GM18861 (cell line): Measurements from ENCODE around the gene MLXIP.

ENCODE experiments used
- ATAC-seq: cut with Tn5 transposase; IDR thresholded peaks from one replicate; pipeline ENCODE4 v1.9.1; 2021; ENCODE audit not compliant: unreplicated experiment

MLXIP gene

GRCh38 chr12:122141911-122142725, 63.6 kb downstream of the MLXIP start:
- no peak for ATAC-seq

GRCh38 chr12:122142857-122143256, 64.3 kb downstream of the MLXIP start:
- no peak for ATAC-seq

GRCh38 chr12:122144885-122145284, 66.3 kb downstream of the MLXIP start:
- ATAC-seq, result no peak

GRCh38 chr12:122145505-122146330, 67.2 kb downstream of the MLXIP start:
- no peak for ATAC-seq

- no peak for ATAC-seq
Measured at GRCh38 chr12:122147514-122148290, 69.1 kb downstream of the MLXIP start.

- ATAC-seq, result no peak
Measured at GRCh38 chr12:122148657-122149056, 70.1 kb downstream of the MLXIP start.

- ATAC-seq, result no peak
Measured at GRCh38 chr12:122150127-122150681, 71.6 kb downstream of the MLXIP start.

- ATAC-seq, result no peak
Measured at GRCh38 chr12:122152754-122153153, 74.2 kb downstream of the MLXIP start.

- ATAC-seq, result no peak
Measured at GRCh38 chr12:122155705-122156104, 77.1 kb downstream of the MLXIP start.

- ATAC-seq, result no peak
Measured at GRCh38 chr12:122158700-122159285, 80.2 kb downstream of the MLXIP start.

GRCh38 chr12:122159882-122160281, 81.3 kb downstream of the MLXIP start:
- ATAC-seq, result no peak

GRCh38 chr12:122160761-122161160, 82.2 kb downstream of the MLXIP start:
- no peak for ATAC-seq

GRCh38 chr12:122161682-122162081, 83.1 kb downstream of the MLXIP start:
- ATAC-seq, result no peak

- ATAC-seq, result no peak
Measured at GRCh38 chr12:122162976-122163375, 84.4 kb downstream of the MLXIP start.

GRCh38 chr12:122166422-122167349, 88.1 kb downstream of the MLXIP start:
- ATAC-seq, result no peak

- no peak for ATAC-seq
Measured at GRCh38 chr12:122167356-122167925, 88.9 kb downstream of the MLXIP start.

GRCh38 chr12:122168492-122168891, 89.9 kb downstream of the MLXIP start:
- no peak for ATAC-seq

GRCh38 chr12:122171399-122171798, 92.8 kb downstream of the MLXIP start:
- no peak for ATAC-seq

- no peak for ATAC-seq
Measured at GRCh38 chr12:122172262-122172939, 93.8 kb downstream of the MLXIP start.
